Astrocyte (in vitro differentiated cells and primary cell): ENCODE data around the gene RTRAF.

ENCODE experiments used
- CTCF ChIP-seq: IDR thresholded peaks from 2 replicates; pipeline ENCODE4 v1.5.1; 2011; ENCODE audit warnings: low read depth, mild to moderate bottlenecking, inconsistent platforms, low read length, moderate library complexity; ENCODE audit not compliant: insufficient read depth
- EZH2 ChIP-seq: IDR thresholded peaks from 2 replicates; pipeline ENCODE4 v1.6.1; 2012; ENCODE audit warnings: mild to moderate bottlenecking, low read length, inconsistent platforms; ENCODE audit not compliant: insufficient read depth

GRCh38 chr14:51978681-51979085 lies 10.7 kb upstream of the RTRAF start:
- no peak for TF ChIP-seq CTCF
- TF ChIP-seq EZH2, result no peak
